ENCODE data around the gene TBC1D25.

Gene TBC1D25

DNA sequence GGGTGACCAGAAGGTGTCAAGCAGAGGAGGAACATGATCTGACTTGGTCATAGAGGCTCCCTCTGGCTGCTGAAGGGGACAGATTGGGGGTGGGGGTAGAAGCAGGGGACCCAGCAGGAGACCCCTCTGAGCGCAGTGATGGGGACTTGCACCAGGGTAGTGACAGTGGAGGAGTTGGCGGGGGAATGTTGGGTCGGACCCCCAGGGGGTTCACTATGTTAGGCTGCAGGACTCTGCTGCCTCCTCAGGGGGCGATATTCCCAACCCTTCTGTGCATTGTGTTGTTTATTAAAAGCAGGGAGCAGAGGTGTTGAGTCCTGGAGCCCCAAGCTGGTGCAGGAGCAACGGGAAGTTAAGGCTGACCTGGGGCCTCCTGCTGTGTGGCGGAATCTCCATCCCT lies 66.6 kb downstream of the TBC1D25 start:
- FAIRE-seq: no peak

GRCh38 chrX:48611703-48612102 lies 72.2 kb downstream of the TBC1D25 start:
- FAIRE-seq: no peak

Data from A204.1 (cell line).